NCI-H2081 (cell line): ENCODE results near the gene NTRK3.

Experiments
- DNase-seq, 2 experiments: peaks; one replicate each; lab custom pipeline; 2025; lab: John Stamatoyannopoulos, UW

The NTRK3 gene

GRCh38 chr15:87981969-87982368 lies 274.6 kb downstream of the NTRK3 start:
- DNase-seq, result no peak

GRCh38 chr15:87977907-87978306 lies 278.6 kb downstream of the NTRK3 start:
- no peak for DNase-seq

GRCh38 chr15:87976552-87976951 lies 280.0 kb downstream of the NTRK3 start:
- DNase-seq, result no peak

GRCh38 chr15:87973501-87974215 lies 282.9 kb downstream of the NTRK3 start:
- no peak for DNase-seq

GRCh38 chr15:87971076-87971475 lies 285.5 kb downstream of the NTRK3 start:
- DNase-seq, result no peak

- DNase-seq, result no peak
Observed at GRCh38 chr15:87967951-87968350, 288.6 kb downstream of the NTRK3 start.

- DNase-seq, result no peak
Observed at GRCh38 chr15:87965304-87965703, 291.2 kb downstream of the NTRK3 start.

- no peak for DNase-seq
Observed at GRCh38 chr15:87962428-87962827, 294.1 kb downstream of the NTRK3 start.

- no peak for DNase-seq
Observed at GRCh38 chr15:87961851-87962420, 294.6 kb downstream of the NTRK3 start.

- DNase-seq, result no peak
Observed at GRCh38 chr15:87959662-87960061, 296.9 kb downstream of the NTRK3 start.

- DNase-seq, result no peak
Observed at GRCh38 chr15:87959080-87959479, 297.5 kb downstream of the NTRK3 start.

GRCh38 chr15:87955284-87955909 lies 301.1 kb downstream of the NTRK3 start:
- DNase-seq, result no peak

- no peak for DNase-seq
Observed at GRCh38 chr15:87954793-87955192, 301.7 kb downstream of the NTRK3 start.

GRCh38 chr15:87952736-87953287 lies 303.7 kb downstream of the NTRK3 start:
- DNase-seq, result no peak

- DNase-seq, result no peak
Observed at GRCh38 chr15:87949575-87950223, 306.8 kb downstream of the NTRK3 start.

GRCh38 chr15:87949151-87949574 lies 307.4 kb downstream of the NTRK3 start:
- no peak for DNase-seq

- no peak for DNase-seq
Observed at GRCh38 chr15:87947560-87947959, 309.0 kb downstream of the NTRK3 start.

- DNase-seq, result no peak
Observed at GRCh38 chr15:87945246-87945645, 311.3 kb downstream of the NTRK3 start.

GRCh38 chr15:87944691-87945090 lies 311.8 kb downstream of the NTRK3 start:
- DNase-seq, result no peak

GRCh38 chr15:87944050-87944449 lies 312.5 kb downstream of the NTRK3 start:
- DNase-seq, result no peak

GRCh38 chr15:87943626-87944025 lies 312.9 kb downstream of the NTRK3 start:
- no peak for DNase-seq

- DNase-seq, result no peak
Observed at GRCh38 chr15:87942316-87942715, 314.2 kb downstream of the NTRK3 start.

- DNase-seq, result no peak
Observed at GRCh38 chr15:87941606-87942005, 314.9 kb downstream of the NTRK3 start.
